ENCODE results near the gene COPZ1. TPM values are rescaled to one million over a fixed set of nuclear protein-coding genes. Genes with fewer than 3 reads are reported as not detected.
A peak's percentile ranks its signal among the peaks of the same experiment; 100 is the strongest.

The COPZ1 gene
- total RNA-seq, 4 donors from 2014 or later: 181 to 284 (median 236) TPM

DNA sequence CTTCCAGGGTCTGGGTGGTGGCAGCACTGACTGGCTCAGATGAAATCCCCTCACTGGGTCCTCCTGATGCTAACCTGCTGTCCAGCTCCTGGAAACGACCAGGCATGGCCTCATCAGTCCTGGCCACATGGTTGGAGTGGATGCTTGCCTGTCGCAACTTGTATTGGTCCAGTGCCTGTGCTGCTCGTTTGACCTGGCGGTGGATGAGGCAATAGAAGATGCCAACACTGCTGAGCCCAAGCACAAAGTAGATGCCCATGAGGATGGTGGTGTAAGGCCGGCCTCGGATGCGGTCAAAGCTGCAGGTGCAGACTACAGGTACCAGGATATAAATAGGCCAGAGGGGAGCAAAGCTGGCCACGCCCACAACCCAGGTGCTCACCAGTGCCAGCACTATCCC, 38.1 kb downstream of the COPZ1 start:
- WGBS, 2 donors: 83 to 87% methylated on average over 7 to 8 of the region's 8 CpGs
- H3K27me3 ChIP-seq: no peaks in the 10 kb centered on the region
- DNase-seq: no peak
- H3K4me1 ChIP-seq: peaks cover 7 to 21% of the 10 kb centered on the region in 2 donors
- no peaks in the 10 kb centered on the region for H3K36me3 ChIP-seq
- H3K9me3 ChIP-seq: no peaks in the 10 kb centered on the region
- TF ChIP-seq, protein P1, sequence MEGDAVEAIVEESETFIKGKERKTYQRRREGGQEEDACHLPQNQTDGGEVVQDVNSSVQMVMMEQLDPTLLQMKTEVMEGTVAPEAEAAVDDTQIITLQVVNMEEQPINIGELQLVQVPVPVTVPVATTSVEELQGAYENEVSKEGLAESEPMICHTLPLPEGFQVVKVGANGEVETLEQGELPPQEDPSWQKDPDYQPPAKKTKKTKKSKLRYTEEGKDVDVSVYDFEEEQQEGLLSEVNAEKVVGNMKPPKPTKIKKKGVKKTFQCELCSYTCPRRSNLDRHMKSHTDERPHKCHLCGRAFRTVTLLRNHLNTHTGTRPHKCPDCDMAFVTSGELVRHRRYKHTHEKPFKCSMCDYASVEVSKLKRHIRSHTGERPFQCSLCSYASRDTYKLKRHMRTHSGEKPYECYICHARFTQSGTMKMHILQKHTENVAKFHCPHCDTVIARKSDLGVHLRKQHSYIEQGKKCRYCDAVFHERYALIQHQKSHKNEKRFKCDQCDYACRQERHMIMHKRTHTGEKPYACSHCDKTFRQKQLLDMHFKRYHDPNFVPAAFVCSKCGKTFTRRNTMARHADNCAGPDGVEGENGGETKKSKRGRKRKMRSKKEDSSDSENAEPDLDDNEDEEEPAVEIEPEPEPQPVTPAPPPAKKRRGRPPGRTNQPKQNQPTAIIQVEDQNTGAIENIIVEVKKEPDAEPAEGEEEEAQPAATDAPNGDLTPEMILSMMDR (IDR thresholded peaks at IDR 0.05): no peak
- TF ChIP-seq POLR2A (IDR thresholded peaks at IDR 0.05): no peak
- intact Hi-C loops (cut with DNase I): loop anchor here (5.0 to 10.0 kb wide), 3 partner anchors 71 to 146 kb away; no protein-coding TSS in a partner anchor
- H3K27ac ChIP-seq: no peak overlapping the region
- H3K4me3 ChIP-seq (replicated peaks in 1 of 3): no peak overlapping the region

DNA sequence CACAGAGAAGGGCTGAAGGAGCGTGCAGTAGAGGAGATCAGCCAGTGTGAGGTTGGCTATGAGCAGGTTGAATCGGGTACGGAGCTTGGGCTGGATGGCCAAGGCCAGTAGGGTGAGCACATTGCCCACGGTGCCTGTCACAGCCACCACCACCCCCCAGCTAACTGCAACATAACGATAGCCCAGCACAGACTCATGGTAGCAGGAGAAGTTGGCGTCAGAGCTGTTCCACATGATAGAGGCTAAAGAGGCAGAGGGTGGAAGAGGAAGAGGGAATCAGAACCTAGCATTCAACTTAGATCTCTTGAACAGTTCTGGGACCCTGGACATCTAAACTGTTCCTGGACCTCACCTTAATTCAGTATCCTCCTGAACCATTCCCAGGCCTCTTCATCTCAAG, 38.7 kb downstream of the COPZ1 start:
- Histone ChIP-seq H3K4me3 (replicated peaks in 1 of 3) (no peak overlapping the region), H3K4me1 (peaks cover 9 to 19% of the 10 kb centered on the region in 2 donors), H3K9me3 (no peaks in the 10 kb centered on the region), H3K36me3 (no peaks in the 10 kb centered on the region), H3K27ac (no peak overlapping the region), H3K27me3 (no peaks in the 10 kb centered on the region)
- DNase-seq: no peak
- TF ChIP-seq POLR2A (IDR thresholded peaks at IDR 0.05): no peak
- TF ChIP-seq, protein P1 (IDR thresholded peaks at IDR 0.05): no peak
- WGBS, 2 donors: 71 to 81% methylated on average over 6 of the region's 6 CpGs
- intact Hi-C loops (cut with DNase I): loop anchor here (5.0 to 10.0 kb wide), 3 partner anchors 71 to 146 kb away; no protein-coding TSS in a partner anchor

DNA sequence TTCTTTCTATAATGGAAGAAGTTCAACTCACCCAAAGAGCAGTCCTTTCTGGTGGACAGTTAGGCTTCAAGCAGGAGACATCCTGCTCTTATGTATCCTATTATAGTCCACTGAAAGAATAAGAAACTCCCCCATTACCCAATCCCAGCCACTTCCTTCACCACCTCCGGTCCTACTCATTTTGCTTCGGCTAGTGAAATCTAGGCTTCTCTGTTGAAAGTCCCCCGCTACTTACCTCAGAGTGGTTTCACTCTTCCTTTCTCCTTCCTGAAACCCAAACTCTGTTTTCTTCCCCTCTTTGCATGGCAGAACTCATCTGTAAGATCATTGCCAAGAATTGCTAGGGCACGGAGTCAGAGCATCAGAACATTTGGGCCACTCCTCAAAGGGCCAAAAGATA, 39.5 kb downstream of the COPZ1 start, which contains the start of gene GPR84:
GPR84 (minus strand) TSS at position 74 of the 400 bp plus-strand sequence. CDS start 635 bp downstream, outside the sequence.
- WGBS, 2 donors: 78 to 79% methylated on average over 4 of the region's 4 CpGs
- Histone ChIP-seq H3K9me3 (no peaks in the 10 kb centered on the region), H3K36me3 (no peaks in the 10 kb centered on the region), H3K27ac (no peak within 1 kb of the TSS), H3K4me1 (peaks cover 9 to 26% of the 10 kb centered on the region in 2 donors), H3K27me3 (no peaks in the 10 kb centered on the region), H3K4me3 (replicated peaks in 1 of 3) (no peak within 1 kb of the TSS)
- intact Hi-C loops (cut with DNase I): loop anchor here (5.0 to 10.0 kb wide), 3 partner anchors 72 to 147 kb away; no protein-coding TSS in a partner anchor
- no peak for DNase-seq
- TF ChIP-seq, protein P1 (IDR thresholded peaks at IDR 0.05): no peak

DNA sequence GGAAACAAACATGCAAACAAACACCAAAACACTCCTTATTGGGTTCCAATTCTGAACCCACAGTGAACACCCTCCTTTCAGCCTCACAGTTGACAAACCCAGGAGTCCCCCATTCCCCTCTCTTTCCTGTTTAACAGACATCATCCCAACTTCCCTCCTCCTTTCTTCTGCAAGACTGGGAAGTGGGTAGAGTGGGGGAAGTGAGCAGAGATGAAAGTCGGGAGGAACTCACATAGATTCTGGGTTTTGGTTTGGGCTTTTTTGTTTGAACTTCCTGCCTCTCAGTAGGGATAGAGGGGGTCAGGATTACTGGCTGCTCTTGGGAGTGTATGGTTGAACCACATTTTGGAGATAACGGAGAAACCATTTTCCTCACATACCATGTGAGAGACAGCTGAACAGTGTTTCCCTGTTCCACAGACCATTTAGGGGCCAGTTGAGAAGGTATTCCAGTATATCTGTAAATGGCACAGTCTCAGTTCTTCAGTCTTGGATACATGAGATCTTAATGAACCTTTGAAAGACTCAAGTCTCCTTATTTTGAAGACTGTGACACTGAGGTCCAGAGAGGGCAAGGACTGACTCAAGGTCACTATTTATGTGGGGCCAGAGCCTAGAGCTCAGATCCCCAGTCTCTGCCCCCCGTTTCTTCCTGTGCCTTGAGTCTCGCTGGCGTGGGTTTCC, 43.2 kb downstream of the COPZ1 start:
- WGBS, 2 donors: 30 to 35% methylated on average over 5 of the region's 5 CpGs
- Histone ChIP-seq H3K4me1 (peaks cover 14 to 42% of the 10 kb centered on the region in 2 donors), H3K36me3 (peaks cover 0 to 18% of the 10 kb centered on the region in 2 donors), H3K9me3 (no peaks in the 10 kb centered on the region), H3K27me3 (no peaks in the 10 kb centered on the region), H3K27ac (peak overlapping the region in 1 of 3 donors; percentile 63), H3K4me3 (replicated peaks in 1 of 3) (no peak overlapping the region)
- intact Hi-C loops (cut with DNase I): loop anchor here (10.0 kb wide), 1 partner anchor 113 kb away; no protein-coding TSS in a partner anchor
- no peak for DNase-seq
- TF ChIP-seq, protein P1 (IDR thresholded peaks at IDR 0.05): no peak
- no peak for TF ChIP-seq POLR2A (IDR thresholded peaks at IDR 0.05)

Measured in thyroid gland (tissue), 4 donors.